Muscle of arm (tissue), 12 donors: ENCODE data around the gene NMT2. TPM values are rescaled to one million over a fixed set of nuclear protein-coding genes. Genes with fewer than 3 reads are reported as not detected.
A peak's percentile ranks its signal among the peaks of the same experiment; 100 is the strongest.

Experiments
- DNase-seq: peaks from one replicate; pipeline ENCODE4 v3.0.0-alpha.2; 2013
- polyA plus RNA-seq, 12 donors: library from polyadenylated mRNA; unstranded; fragments of 120-200 nt; gene quantifications; one replicate each; pipeline ENCODE4 v1.2.1, GENCODE V29; 2013; ENCODE audit not compliant: insufficient read length in 12 of 12

The NMT2 gene
- polyA plus RNA-seq, 12 donors = 8.7 to 24.2 (median 18.7) TPM; not detected in 1

DNA sequence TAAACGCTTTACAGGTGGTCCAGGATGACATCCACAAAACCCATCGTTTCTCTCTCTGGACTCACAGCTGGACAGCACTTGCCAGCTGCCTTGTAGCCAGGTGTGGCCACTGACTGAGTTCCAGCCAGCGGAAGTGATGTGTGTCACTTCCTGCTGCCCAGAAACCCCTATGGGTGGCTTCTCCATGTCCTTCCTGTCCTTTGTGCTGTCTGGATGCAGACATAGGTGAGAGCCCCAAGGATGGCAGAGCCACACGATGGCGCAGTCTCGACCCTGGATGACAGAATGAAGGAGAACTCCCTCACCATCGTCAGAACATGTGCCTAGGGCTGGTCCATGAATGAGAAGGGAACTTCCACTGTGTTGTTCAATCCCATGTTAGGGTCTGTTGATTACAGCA, 22.1 kb downstream of the NMT2 start:
- DNase-seq = no peak

DNA sequence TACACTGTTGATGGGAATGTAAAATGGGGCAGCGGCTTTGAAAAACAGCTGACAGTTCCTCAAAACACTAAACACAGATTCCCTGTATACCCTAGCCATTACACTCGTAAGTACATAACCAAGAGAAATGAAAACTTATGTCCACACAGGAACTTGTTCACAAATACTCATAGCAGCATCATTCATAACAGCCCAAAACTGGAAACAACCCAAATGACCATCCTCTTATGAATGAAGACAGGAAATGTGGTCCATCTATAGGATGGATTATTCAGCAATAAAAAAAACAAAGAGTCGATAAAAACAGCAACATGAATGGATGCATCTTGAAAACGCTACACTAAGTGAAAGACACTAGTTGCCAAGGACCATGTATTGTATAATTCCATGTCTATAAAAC, 23.7 kb downstream of the NMT2 start:
- no peak for DNase-seq

DNA sequence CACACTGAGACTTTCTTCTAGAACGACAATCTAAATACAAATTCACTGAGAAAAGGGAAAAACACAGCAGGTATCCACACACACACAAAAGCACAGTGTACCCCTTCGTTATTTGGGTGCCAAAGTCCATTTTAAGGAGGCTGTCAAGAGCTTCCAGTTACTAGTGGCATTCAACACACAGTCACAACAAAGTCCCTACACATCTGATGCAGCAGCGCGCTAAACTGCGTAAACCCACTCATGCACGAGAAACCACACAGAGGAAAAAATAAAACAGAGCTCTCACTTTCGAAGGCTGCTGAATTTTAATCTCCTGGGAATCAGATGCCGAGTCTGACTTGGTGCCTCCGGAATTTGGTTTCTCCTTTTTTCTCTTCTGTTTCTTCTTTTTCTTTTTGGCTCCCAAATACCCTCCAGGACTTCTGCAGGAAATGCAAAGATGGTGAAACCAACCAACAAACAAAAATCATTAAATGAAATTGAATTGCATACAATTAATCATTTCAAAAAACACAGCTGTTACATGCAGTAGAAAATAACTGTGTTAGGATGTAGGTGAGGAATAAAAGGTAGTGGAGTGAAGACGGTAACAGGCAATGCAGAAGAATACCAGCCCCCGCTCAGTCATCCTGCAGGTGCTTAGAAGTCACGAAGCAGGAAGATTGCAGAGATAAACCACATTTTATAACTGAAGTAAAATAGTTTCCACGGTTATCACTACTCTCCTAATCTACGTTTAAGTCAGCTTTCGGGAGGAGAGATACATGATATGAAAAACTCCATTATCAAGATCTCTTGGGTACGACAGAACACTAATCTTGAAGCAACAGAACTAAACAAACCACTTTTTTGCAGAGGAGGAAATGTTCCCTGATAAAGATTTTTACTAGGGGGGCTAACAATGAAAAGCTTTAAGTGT, 27.1 kb downstream of the NMT2 start:
- DNase-seq = no peak

DNA sequence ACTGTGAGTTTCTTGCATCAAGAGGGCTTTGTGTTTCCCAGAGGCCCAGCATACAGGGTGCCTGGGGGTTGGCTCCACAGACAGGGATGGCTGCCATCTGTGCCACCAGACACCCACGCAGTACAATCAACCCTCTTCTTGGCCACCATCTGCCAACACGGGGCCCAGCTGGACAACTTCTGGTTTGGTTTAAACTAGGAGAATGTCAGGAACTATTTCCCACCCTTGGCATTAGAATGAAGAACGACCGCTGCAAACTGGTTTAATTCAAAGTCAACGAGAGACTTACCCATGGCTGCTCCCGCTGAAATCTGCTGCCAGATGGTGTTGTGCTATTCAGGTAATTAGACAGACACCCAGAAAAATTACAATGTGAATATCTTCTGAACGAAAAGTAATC, 27.8 kb downstream of the NMT2 start:
- no peak for DNase-seq

DNA sequence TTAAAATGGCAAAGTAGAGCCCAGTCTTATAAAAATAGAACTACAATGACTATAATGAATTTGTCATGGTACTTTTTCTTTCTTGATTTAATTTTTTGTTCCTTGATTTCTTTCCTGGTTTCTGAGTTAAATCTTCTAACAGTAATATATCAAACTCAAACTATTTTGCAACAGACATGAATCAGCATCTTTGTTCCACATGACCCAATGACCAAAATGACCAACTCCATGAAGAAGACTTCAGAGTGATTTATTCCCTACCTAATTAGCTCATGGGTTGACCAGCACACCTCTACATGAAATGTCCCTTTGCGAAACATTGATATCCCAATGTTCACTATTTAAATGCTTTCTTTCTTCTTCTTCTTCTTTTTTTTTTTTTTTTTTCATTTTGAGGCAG, 30.9 kb downstream of the NMT2 start:
- DNase-seq = no peak

DNA sequence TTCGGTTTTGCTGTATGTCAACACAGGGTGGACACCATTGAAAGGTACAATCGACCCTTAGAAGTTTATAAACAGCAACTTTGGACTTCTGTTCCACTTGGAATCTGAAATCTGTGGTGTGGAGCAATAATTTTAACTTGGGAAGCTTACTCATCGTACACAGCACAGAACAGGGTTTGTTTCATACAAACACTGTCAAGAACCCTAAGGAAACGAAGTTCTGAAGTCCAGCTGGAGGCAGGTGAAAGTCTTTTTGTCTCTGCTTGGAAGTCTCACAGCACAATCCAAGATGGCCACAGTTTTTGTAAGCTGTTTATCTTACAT, 31.5 kb downstream of the NMT2 start:
- no peak for DNase-seq

DNA sequence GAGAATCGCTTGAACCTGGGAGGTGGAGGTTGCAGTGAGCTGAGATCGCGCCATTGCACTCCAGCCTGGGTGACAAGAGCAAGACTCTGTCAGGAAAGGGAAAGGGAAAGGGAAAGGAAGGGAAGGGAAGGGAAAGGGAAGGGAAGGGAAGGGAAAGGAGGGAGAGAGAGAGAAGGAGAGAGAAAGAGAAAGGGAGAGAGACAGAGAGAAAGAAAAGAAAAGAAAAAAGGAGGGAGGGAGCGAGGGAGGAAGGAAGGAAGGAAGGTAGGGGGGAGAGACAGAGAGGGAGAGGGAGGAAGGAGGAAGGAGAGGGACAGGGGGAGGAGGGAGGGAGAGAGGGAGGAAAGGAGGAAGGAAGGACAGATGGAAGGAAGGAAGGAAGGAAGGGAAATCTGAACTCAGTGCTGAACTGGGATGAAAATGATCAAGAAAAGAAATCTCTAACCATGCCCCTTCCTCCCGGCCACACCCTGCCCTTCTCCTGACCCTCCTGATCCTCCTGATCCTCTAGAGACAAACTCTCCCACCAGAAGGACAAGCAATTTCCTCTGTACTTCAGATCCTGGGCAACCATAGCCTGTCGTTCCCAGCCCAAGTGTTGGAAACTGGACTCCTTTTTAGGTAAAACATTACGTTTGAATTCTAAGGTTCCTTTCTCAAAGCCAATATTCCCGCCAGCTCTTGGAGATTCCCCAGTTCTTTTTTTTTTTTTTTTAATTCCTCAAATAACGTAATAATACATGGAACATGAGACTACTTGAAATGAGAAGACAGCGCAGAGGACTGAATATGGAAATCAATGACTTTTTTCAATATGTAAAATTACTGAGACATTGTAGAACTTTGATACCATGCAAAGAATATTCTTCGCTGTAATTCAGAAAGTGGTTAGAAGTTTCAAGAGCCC, 32.1 kb downstream of the NMT2 start:
- no peak for DNase-seq

DNA sequence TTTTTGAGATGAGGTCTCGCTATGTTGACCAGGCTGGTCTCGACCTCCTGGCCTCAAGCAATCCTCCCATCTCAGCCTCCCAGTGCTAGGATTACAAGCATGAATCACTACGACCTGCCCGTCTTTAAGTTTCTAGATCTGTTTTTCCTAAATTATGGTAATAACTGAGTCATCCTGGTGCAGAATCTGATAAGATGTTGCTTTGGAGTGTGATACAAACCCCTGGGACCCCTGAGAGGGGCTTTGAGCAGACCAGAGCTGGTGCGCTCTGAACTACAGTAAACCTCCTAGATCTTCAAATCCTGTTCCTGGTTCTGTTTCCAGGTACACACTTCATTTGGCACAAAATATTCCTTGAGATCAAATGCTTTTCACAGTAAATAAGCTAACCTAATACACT, 37.2 kb downstream of the NMT2 start:
- no peak for DNase-seq

- DNase-seq = no peak
Measured at GRCh38 chr10:15124908-15125307, 43.6 kb downstream of the NMT2 start.

DNA sequence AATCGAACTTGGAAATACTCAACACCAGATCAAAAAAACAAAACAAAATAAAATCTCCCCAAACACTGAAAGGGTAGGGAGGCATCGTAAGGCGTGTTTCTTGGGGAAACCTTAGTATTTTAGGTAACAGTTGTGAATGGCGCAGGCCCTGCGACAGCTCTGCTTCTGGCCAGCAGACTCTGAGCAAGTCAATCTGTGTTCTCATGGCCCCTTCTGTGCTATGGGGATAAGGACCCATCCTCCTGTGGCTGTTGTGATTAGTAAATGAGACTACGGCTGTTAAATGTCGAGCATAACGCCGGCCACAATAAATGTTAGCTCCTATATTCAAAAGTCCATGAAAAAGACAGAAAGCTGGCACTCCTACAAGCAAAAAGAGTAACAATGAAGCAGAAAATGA, 44.3 kb downstream of the NMT2 start:
- DNase-seq = no peak

- no peak for DNase-seq
Measured at GRCh38 chr10:15123749-15124184, 44.7 kb downstream of the NMT2 start.

DNA sequence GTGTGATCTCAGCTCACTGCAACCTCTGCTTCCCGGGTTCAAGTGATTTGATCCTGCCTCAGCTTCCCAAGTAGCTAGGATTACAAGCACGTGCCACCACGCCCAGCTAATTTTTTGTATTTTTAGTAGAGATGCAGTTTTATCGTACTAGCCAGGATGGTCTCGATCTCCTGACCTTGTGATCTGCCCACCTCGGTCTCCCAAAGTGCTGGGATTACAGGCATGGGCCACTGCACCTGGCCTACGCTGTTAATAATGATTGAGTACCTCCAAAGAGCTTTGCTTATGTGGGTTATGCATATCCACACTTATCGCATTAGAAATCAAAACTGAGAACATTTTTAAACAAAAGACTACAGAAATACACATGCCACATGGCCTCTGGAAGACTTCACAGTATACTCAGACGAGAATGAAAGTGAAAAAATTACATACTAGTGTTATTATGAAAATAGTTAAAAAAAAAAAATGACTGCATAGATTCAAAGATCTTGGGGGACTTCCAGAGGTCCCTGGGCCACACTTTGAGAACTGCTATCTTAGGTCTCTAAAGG, 45.9 kb downstream of the NMT2 start:
- no peak for DNase-seq

GRCh38 chr10:15121707-15122106, 46.8 kb downstream of the NMT2 start:
- DNase-seq = no peak

DNA sequence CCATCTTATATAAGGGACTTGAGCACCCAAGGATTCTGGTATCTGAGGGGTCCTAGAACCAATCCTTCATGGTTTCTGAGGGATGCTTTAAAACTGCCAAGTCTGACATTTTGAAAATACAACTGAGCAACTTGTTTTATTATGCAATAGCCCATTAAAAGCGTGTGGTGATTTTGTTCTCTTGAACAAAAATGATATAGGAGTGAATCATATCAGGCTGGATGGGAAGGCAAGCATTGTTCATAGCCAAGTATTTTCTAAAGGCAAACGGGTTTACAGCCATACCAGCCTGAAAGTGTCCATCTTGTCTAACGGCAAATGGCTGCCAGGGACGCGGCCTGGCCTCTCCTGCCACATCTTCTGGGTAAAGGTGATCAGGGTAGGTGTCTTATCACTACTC, 48.0 kb downstream of the NMT2 start:
- no peak for DNase-seq

GRCh38 chr10:15118615-15119014, 49.9 kb downstream of the NMT2 start:
- DNase-seq = no peak

DNA sequence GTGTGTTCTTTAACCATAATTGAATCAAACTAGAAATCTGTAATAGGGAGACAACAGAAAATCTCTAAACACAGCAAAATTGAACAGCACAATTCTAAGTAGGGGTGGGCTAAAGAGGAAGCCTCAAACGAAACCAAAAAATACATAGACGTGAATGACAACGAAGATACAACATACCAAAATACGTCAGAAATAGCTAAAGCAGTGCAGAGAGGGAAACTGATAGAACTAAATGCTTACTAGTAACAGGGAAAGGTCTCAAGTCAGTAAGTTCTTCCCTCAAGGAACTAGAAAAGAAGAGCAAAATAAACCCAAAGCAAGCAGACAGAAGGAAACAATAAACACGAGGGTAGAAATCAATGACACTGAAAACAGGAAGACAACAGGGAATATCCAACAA, 52.3 kb downstream of the NMT2 start:
- no peak for DNase-seq

GRCh38 chr10:15113766-15114165, 54.7 kb downstream of the NMT2 start:
- no peak for DNase-seq

- DNase-seq = no peak
Measured at GRCh38 chr10:15112657-15113056, 55.8 kb downstream of the NMT2 start.

GRCh38 chr10:15106352-15107013, 62.0 kb downstream of the NMT2 start:
- peak; percentile 65 for DNase-seq

- DNase-seq = no peak
Measured at GRCh38 chr10:15103513-15103912, 65.0 kb downstream of the NMT2 start.

- no peak for DNase-seq
Measured at GRCh38 chr10:15099886-15100285, 68.6 kb downstream of the NMT2 start.
